Measurements from ENCODE around the gene TOM1L2. TPM values are rescaled to one million over a fixed set of nuclear protein-coding genes. Genes with fewer than 3 reads are reported as not detected.

TOM1L2 gene
- total RNA-seq, 1 experiment from 2014 or later = 34.2 TPM

GRCh38 chr17:17964710-17965109 lies 7.5 kb downstream of the TOM1L2 start:
- Mint-ChIP-seq H3K27me3 (ENCODE audit: insufficient read depth, unreplicated experiment) (no peaks in the 10 kb centered on the region), H3K9me3 (ENCODE audit: unreplicated experiment) (no peaks in the 10 kb centered on the region), H3K36me3 (ENCODE audit: insufficient read depth, unreplicated experiment) (peaks cover 7% of the 10 kb centered on the region), H3K4me1 (ENCODE audit: insufficient read depth, unreplicated experiment) (peaks cover 13% of the 10 kb centered on the region), H3K27ac (ENCODE audit: low read depth, unreplicated experiment) (no peak overlapping the region), H3K4me3 (ENCODE audit: unreplicated experiment) (no peak overlapping the region)
- POLR2A ChIA-PET = no interaction called here
- no TSS peak for BruUV-seq (replicated peaks)
- DNase-seq (ENCODE audit: unreplicated experiment) = no peak
- CTCF ChIA-PET = no interaction called here
- intact Hi-C loops (cut with micrococcal nuclease) = no loop called here
- TF ChIP-seq CTCF (IDR thresholded peaks at IDR 0.05; ENCODE audit: unreplicated experiment) = no peak

GRCh38 chr17:17963694-17964436 lies 8.3 kb downstream of the TOM1L2 start:
- Mint-ChIP-seq H3K27ac (ENCODE audit: low read depth, unreplicated experiment) (no peak overlapping the region), H3K4me3 (ENCODE audit: unreplicated experiment) (no peak overlapping the region), H3K36me3 (ENCODE audit: insufficient read depth, unreplicated experiment) (peaks cover 7% of the 10 kb centered on the region), H3K9me3 (ENCODE audit: unreplicated experiment) (no peaks in the 10 kb centered on the region), H3K27me3 (ENCODE audit: insufficient read depth, unreplicated experiment) (no peaks in the 10 kb centered on the region), H3K4me1 (ENCODE audit: insufficient read depth, unreplicated experiment) (peaks cover 16% of the 10 kb centered on the region)
- intact Hi-C loops (cut with micrococcal nuclease) = no loop called here
- no peak for TF ChIP-seq CTCF (IDR thresholded peaks at IDR 0.05; ENCODE audit: unreplicated experiment)
- DNase-seq (ENCODE audit: unreplicated experiment) = no peak
- ChIA-PET CTCF (interaction anchor here (0.6 kb wide), 1 partner anchor 21 kb away, joined by 3 read pairs; no protein-coding TSS in a partner anchor), POLR2A (no interaction called here)
- BruUV-seq (replicated peaks) = no TSS peak

- TF ChIP-seq CTCF (IDR thresholded peaks at IDR 0.05; ENCODE audit: unreplicated experiment) = no peak
- Mint-ChIP-seq H3K4me3 (ENCODE audit: unreplicated experiment) (no peak overlapping the region), H3K27me3 (ENCODE audit: insufficient read depth, unreplicated experiment) (no peaks in the 10 kb centered on the region), H3K4me1 (ENCODE audit: insufficient read depth, unreplicated experiment) (peaks cover 24% of the 10 kb centered on the region), H3K9me3 (ENCODE audit: unreplicated experiment) (no peaks in the 10 kb centered on the region), H3K27ac (ENCODE audit: low read depth, unreplicated experiment) (no peak overlapping the region), H3K36me3 (ENCODE audit: insufficient read depth, unreplicated experiment) (peaks cover 7% of the 10 kb centered on the region)
- intact Hi-C loops (cut with micrococcal nuclease) = no loop called here
- ChIA-PET POLR2A (no interaction called here), CTCF (interaction anchor here (0.6 kb wide), 1 partner anchor 20 kb away, joined by 3 read pairs; no protein-coding TSS in a partner anchor)
- DNase-seq (ENCODE audit: unreplicated experiment) = no peak
- BruUV-seq (replicated peaks) = no TSS peak
These were observed 9.1 kb downstream of the TOM1L2 start for GRCh38 chr17:17963066-17963465.

- H3K27me3 Mint-ChIP-seq (ENCODE audit: insufficient read depth, unreplicated experiment) = no peaks in the 10 kb centered on the region
- H3K9me3 Mint-ChIP-seq (ENCODE audit: unreplicated experiment) = no peaks in the 10 kb centered on the region
- peaks cover 25% of the 10 kb centered on the region for H3K4me1 Mint-ChIP-seq (ENCODE audit: insufficient read depth, unreplicated experiment)
- H3K27ac Mint-ChIP-seq (ENCODE audit: low read depth, unreplicated experiment) = no peak overlapping the region
- DNase-seq (ENCODE audit: unreplicated experiment) = no peak
- peaks cover 7% of the 10 kb centered on the region for H3K36me3 Mint-ChIP-seq (ENCODE audit: insufficient read depth, unreplicated experiment)
- ChIA-PET CTCF (interaction anchor here (0.6 to 1.7 kb wide), 2 partner anchors 11 to 1487 kb away, joined by 3 to 5 read pairs; no protein-coding TSS in a partner anchor), POLR2A (interaction anchor here (1.1 kb wide), 1 partner anchor 12 kb away, joined by 5 read pairs; the partner anchor contains the start of genes DRC3 and TOM1L2)
- intact Hi-C loops (cut with micrococcal nuclease) = no loop called here
- no TSS peak for BruUV-seq (replicated peaks)
- TF ChIP-seq CTCF (IDR thresholded peaks at IDR 0.05; ENCODE audit: unreplicated experiment) = no peak
- no peak overlapping the region for H3K4me3 Mint-ChIP-seq (ENCODE audit: unreplicated experiment)
These were observed 11.6 kb downstream of the TOM1L2 start for GRCh38 chr17:17960500-17961030.

All from MCF 10A (cell line).